AML-193 (cell line): ENCODE measurements around the gene EMILIN2.

Source experiments
- DNase-seq, 2 experiments: peaks; one replicate each; lab custom pipeline; 2025; lab: John Stamatoyannopoulos, UW

EMILIN2 gene

DNA sequence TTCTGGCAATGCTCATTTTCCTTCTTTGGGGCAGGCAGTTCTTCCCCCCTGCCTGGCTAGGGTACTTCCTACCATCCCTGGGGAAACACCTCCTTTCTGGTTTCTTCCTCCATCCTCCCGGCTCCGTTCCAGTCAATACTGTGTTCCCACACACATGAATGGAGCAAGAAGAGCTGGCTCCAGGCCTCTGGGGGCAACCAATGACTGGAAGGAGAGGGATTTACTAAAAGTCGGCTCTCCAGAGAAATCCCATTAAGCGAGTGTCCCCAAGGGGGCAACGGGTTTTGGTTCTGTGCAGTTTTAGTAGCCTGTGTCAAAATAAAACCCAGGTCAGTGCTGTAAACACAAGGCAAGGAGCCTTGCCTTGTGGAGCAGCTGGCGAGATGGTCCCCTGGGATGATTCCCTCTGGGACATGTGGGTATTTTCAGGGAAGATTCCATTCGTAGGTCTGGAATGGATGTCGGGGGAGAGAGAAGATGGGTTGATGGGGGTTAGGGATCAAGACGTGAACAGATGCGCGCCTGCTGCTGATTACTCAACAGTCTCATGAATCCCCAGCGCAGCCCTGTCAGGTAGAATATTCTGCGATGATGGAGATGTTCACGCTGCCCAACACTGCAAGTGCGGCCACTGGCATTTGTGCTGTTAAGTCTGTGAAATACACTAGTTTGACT, 32.0 kb downstream of the EMILIN2 start:
- DNase-seq = no peak

DNA sequence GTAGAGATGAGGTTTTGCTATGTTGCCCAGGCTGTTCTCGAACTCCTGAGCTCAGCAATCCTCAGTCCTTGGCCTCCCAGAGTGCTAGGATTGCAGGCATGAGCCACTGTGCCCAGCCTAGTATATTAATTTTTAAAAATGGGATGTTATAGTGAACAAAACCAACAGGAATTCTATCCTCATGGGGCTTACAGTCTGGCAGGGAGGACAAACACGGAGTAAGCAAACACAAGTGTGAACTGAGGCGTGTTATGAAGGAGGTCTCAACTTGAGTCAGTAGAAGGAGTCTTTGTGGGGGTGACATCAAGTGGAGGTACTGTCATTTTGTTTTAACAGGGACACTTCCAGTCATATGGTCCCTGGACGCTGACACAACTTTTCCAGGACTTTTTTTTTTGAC, 33.1 kb downstream of the EMILIN2 start:
- no peak for DNase-seq

- DNase-seq = no peak
Observed at GRCh38 chr18:2880473-2880872, 33.7 kb downstream of the EMILIN2 start.

DNA sequence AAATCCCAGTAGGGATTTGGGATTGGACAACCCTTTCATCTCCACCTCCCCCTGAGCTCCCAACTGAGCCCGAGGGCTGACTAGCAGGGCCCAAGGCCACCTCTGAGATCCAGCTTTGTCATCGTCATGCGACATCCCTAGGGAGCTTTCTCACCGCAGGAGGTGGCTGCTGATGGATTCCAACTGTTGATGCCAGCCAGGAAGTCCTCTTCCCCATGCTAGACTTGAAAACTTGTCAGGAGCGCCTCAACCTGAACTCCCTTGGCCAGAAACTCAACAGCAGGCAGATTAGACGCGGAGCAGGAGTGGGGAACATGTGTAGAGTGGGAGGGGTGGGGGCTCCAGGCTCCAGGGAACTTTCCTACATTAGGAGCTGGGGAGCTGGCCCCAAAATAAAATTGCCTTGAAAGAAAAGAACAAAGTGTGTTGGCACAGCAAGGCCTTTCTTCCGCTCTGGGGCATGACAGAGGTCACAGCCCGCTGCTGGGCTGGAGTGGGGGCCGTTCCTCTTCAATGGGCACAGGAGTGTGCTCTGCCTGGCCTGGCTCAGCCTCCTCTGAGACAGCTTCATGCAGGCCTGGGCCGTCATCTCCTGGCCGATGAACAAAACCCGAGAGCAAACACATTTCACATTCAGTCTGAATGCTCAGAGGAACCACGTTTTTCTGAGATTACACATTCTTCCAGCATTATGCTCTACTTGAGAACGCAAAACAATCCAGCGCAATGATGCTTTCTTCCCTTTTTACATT, 34.5 kb downstream of the EMILIN2 start:
- no peak for DNase-seq

DNA sequence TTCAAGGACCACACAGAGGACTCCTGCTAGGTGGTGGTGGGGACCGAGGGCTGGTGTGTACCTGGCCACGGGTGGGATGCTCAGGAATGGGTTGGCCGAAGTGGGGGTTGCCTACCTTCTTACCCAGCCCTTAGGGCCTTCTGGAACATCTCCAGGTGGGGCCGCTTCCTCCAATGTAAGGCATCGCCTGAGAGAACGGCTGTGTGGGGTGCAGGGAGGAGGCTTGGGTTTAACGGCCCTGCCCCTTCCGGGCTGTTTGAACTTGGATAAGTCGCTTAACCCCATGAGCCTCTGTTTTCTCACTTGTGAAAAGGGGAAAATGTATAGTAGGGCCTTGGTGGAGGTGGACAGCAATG, 35.0 kb downstream of the EMILIN2 start:
- DNase-seq = no peak

DNA sequence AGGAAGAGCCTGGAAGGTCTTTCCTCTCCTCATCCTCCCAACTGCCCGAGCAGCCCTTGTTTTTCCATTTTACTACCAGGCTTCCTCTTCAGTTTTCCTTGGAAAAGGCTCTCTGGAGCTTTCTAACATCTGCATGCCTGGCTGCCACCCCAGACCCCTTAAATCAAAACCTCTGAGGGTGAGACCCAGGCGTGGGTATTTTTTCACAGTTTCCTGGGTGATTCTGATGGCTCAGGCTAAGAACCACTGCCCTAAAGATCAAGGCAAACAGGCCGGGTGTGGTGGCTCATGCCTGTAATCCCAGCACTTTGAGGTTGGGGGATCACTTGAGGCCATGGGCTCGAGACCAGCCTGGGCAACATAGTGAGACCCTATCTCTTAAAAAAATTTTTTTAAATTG, 35.4 kb downstream of the EMILIN2 start:
- DNase-seq = no peak

DNA sequence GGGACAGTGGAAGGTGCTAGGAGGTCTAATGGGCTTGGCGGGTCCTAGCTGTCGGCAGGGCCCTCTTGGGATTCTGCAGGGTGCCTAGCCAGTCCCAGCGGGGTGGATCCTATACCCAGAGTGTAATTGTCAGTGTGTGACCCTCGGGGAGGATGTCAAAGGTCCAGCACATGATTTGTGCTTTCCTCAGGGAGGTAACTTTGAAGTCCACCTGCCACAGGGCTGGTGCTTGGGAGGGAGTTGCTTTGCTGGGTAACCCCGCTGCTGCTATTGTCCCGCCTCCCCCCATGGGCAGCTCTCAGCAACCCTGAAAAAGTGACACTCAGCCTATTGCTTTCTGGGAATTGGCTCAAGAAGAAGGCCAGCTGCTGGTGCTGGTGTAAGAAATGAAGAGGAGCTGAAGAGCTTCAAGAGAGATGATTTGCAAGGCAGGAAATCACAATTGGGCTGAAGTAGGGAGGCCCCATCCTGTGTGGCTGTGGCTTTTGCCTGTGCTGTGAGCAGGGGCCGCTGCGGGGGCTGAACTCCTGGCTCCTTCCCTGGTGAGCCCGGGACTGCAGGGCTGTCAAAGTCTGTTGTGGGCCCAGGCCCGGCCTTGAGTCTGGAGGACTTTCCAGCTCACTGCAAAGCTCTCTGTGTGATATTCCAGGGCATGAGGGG, 36.4 kb downstream of the EMILIN2 start:
- DNase-seq = no peak

DNA sequence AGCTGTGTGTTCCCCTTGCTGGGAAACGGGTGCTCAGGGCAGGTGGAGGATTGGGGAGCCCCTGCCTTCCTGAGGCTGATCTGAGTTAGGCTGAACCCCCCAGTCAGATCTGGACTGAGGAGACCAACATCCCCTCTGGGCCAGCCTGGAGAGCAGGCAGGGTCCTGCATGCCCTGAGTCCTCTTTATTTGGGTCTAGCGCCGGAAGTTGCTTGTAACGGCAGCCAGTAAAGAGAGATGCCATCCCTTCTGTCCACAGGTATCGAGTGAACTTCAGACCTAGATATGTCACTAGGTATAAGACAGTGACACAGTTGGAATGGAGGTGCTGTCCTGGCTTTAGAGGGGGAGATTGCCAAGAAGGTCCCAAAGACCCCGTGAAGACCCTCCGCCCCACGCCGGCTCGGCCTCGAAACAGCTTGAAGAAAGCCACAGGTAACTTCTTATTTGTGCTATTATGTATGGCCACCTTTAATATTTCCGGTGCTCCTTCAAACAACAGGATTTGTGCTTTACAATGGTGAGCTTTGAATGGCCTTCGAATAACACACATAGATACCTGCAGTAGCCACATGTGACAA, 38.0 kb downstream of the EMILIN2 start:
- DNase-seq = no peak

DNA sequence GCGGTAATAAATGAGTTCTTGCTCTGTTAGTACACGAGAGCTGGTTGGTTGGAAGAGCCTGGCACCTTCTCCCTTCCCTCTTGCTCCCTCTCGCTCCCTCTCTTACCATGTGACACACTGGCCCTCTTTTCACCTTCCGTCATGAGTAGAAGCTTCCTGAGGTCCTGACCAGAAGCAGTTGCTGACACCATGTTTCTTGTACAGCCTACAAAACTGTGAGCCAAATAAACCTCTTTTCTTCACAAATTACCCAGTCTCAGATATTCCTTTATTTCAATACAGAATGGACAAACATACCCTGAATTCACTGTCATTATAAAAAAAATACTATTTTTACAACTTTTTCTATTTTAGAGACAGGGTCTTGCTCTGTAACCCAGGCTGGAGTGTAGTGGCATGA, 40.7 kb downstream of the EMILIN2 start:
- DNase-seq = no peak

- no peak for DNase-seq
Observed at GRCh38 chr18:2889761-2890192, 43.0 kb downstream of the EMILIN2 start.

DNA sequence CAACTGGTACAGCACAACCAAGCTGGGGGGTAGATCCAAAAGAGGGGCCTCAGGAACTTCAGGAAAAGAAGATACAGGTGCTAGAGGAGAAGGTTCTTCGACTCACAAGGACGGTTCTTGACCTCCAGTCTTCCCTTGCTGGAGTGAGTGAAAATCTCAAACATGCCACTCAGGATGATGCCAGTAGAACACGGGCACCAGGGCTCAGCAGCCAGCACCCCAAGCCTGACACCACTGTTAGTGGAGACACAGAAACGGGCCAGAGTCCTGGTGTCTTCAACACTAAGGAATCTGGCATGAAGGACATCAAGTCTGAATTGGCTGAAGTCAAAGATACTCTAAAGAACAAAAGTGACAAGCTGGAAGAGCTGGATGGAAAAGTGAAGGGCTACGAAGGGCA, 43.8 kb downstream of the EMILIN2 start:
- no peak for DNase-seq

DNA sequence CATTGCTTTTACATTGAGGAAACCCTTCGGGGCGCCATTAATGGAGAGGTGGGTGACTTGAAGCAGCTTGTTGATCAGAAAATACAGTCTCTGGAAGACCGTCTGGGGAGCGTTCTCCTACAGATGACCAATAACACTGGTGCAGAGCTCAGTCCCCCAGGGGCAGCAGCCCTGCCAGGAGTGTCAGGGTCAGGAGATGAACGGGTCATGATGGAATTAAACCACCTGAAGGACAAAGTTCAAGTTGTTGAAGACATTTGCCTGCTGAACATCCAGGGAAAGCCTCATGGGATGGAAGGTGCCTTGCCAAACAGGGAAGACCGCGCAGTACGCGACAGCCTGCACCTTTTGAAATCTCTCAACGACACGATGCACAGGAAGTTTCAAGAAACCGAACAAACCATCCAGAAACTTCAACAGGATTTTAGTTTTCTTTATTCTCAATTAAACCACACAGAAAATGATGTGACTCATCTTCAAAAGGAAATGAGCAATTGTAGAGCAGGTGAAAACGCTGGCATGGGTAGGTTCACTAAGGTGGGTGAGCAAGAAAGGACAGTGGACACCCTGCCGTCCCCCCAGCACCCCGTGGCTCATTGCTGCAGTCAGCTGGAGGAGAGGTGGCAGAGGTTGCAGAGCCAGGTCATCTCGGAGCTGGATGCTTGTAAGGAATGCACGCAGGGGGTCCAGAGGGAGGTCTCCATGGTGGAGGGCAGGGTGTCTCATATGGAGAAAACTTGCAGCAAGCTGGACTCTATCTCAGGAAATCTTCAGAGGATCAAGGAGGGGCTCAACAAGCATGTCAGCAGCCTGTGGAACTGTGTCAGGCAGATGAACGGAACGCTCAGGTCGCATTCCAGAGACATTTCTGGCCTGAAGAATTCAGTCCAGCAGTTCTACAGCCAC, 45.0 kb downstream of the EMILIN2 start:
- no peak for DNase-seq

DNA sequence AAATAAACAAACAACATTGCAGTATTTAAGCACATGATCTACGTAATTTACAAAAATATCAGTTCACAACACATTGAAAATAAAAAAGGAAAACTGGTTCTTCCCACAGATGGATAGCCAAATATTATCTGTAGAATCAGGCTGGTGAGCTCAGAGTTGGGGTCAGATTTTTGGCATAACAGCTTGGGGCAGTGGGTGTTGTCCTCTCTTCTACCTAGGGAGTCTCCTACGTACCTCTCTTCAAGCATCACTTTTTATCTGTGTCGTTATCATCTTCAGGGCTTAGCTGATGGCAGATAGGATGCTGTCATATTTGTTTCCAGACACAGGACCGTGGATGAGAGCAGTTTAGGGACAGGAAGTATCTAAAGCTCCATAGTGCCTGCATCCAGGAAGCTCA, 46.2 kb downstream of the EMILIN2 start:
- no peak for DNase-seq

- no peak for DNase-seq
Observed at GRCh38 chr18:2893676-2894075, 46.9 kb downstream of the EMILIN2 start.

DNA sequence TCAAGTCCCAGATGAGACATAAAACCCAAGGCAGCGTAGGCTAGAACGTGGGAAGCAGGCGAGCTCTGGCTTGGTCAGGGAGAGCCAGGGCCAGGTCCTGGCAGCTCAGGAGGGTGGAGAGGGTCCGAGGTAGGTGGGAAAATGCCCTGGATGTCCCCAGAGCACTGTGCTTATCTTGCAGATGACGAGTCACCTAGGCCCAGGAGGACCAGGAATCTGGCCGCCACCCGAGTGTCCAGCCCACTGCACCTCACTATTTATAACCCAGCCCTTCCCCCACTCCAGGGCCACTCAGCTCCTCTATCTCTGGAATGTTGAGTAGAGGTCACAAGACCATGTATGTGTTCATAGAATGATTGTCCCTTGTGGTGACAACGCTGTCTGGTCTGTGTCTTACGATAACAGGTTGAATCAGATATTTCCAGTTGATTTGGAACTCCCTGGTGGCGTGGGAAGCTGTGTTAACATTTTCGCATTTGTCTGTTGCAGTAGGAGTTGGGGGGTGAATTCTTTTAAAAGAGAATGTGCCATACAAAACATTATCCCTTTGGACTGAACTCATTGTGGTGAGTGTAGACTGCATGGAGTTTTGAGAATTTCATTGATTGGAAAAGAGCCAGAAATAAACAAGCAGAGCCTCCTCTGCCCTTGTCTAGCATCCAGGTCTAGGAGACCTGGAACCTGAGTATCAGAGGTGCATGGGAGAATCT, 47.5 kb downstream of the EMILIN2 start:
- DNase-seq = no peak

DNA sequence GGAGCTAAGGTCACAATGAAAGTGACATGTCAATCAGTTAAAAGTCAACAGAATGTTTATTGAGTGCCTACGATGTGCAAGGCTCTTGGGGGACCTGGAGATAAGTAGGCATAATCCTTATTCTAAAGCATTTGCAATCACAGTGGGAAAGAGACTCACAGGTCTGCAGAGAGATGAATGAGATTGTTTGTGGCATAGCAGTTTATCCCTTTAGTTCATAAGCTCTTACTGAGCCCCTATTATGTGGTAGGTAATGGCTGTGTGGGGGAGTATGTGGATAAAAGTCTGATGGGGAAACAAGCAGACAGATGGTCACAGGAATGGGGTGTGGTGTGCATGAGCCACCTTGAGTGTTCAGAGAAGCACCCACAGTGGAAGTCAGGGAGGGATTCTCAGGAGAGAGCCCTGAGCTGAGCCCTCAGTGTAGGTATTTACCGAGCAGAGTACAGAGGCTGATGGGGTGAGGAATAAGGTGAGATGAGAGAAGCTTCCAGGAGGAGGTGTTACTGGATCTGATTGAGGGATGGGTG, 48.1 kb downstream of the EMILIN2 start:
- no peak for DNase-seq

DNA sequence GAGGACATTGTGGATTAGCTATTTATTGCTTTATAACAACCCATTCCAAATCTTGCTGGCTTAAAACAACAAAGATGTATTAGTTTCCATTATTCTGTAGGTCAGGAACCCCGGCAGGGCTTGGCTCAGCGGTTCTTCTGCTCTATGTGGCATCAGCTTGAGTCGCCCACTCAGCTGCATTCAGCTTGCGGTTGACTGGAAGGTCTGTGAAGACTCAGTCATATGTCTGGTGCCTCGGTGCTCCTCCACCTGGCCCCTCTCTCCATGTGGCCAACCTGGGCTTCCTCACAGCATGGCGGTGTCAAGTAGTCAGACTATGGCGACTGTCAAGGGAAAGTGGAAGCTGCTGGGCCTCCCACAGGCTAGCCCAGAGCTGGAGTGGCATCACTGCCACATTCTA, 48.6 kb downstream of the EMILIN2 start:
- DNase-seq = no peak

DNA sequence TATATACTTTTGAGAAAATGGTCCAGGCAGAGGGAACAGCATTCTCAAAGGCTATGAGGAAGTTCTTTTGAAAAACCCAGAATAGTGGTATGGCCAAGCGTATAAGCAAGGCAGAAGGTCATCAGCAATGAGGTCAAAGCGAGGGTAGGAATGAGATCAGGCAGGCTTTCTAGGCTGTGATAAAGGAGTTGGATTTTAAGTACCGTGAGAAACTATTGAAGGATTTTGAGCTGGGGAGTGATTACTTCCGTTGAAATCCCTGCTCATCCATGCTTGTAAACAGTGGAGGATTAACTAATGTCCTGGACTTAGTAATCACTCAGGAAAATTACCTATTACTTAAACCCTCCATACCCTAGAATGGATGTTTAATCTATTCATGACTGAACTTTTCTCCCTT, 50.2 kb downstream of the EMILIN2 start:
- DNase-seq = no peak

- no peak for DNase-seq
Observed at GRCh38 chr18:2897448-2898185, 50.8 kb downstream of the EMILIN2 start.

- DNase-seq = peak; percentile 7 to 22
Observed at GRCh38 chr18:2898186-2898640, 51.4 kb downstream of the EMILIN2 start.
